ENCODE results near the gene TEX51.

The TEX51 gene

GRCh38 chr2:126877861-126878565 is 20.7 kb upstream of the TEX51 start:
- in situ Hi-C loops (cut with MboI; ENCODE audit: low sequenced_read_pairs) = no loop called here

DNA sequence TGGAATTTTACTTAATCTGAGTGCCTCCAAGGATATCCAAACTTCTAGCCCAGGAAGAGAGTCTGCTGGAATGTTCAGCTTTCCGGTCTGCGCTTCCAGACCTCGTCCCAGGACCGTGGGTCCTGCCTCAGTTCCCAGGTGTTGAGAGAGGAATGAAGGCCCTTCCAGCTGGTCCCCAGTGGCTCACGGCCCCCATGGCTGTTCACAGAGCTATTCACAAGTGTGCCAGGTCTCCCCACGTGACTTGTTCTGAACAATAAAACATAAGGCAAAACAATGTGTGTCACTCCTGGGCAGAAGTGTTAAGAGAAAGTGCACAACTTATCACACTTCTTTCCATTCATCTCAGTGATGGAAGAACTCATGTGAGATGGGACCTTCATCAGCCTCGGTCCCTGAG is 20.1 kb upstream of the TEX51 start:
- in situ Hi-C loops (cut with MboI; ENCODE audit: low sequenced_read_pairs) = no loop called here

DNA sequence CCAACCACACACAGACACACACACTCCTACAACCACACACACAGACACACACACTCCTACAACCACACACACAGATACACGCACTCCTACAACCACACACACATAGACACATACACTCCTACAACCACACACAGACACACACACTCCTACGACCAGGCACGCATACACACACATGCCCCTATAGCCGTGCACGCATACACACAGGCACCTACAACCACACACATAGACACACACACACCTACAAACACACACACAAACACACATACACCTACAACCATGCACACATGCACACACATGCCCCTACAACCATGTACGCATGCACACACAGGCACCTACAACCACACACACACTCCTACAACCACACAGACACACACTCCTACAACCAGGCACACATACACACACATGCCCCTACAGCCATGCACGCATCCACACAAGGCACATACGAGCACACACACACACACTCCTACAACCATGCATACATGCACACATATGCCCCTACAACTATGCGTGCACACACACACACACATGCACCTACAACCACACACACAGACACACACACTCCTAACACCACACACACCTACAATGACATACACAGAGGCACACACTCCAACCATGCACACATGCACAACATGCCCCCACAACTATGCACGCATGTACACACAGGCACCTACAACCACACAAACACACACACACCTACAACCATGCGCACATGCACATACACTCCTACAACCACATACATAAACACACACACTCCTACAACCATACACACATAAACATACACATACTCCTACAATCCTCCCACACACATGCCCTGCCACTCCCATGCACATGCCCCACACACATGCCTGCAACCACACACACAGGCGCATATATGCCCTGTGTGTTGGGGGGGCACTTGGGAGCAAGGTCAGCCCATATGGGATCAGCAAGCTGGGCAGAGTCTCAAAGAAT is 19.1 kb upstream of the TEX51 start:
- in situ Hi-C loops (cut with MboI; ENCODE audit: low sequenced_read_pairs) = no loop called here

DNA sequence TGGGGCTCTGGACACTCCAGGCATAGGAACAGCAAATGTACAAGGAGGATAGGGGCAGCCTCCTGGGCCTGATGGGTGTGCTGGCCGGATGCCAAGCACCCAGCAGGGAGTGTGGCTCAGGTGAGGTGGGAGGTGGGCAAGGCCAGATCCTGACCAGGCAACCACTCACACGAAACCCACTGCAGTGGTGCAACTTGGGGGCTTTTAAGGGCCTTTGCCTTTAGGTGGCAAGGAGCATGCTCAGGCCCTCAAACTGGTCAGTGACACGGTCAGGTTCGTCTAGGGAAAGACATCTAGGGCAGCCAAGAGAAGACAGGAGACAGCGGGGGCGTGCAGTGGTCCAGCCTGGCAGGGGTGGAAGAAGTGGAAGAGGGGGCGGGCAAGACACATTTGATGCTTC is 18.4 kb upstream of the TEX51 start:
- in situ Hi-C loops (cut with MboI; ENCODE audit: low sequenced_read_pairs) = no loop called here

- in situ Hi-C loops (cut with MboI; ENCODE audit: low sequenced_read_pairs) = no loop called here
These were observed 17.9 kb upstream of the TEX51 start for GRCh38 chr2:126880817-126881216.

GRCh38 chr2:126881591-126881990 is 17.1 kb upstream of the TEX51 start:
- in situ Hi-C loops (cut with MboI; ENCODE audit: low sequenced_read_pairs) = no loop called here

DNA sequence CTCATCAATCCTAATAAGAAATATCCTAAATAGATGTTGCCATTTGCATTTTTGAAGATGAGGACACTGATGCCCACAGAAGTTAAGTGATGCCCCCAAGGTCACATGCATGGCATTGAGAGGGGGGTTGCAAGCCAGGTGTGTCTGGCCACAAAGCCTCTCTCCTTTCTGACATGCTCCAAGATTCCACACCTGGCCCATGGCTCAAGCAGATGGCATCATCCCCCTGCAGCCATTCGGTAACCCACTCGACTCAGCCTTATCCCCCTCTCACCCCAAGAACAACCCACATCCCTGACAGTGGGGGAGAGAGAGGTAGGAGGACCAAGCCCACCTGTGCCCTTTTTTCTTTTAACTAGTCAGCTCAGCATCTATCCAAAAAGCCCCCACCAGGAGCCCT is 16.5 kb upstream of the TEX51 start:
- in situ Hi-C loops (cut with MboI; ENCODE audit: low sequenced_read_pairs) = no loop called here

DNA sequence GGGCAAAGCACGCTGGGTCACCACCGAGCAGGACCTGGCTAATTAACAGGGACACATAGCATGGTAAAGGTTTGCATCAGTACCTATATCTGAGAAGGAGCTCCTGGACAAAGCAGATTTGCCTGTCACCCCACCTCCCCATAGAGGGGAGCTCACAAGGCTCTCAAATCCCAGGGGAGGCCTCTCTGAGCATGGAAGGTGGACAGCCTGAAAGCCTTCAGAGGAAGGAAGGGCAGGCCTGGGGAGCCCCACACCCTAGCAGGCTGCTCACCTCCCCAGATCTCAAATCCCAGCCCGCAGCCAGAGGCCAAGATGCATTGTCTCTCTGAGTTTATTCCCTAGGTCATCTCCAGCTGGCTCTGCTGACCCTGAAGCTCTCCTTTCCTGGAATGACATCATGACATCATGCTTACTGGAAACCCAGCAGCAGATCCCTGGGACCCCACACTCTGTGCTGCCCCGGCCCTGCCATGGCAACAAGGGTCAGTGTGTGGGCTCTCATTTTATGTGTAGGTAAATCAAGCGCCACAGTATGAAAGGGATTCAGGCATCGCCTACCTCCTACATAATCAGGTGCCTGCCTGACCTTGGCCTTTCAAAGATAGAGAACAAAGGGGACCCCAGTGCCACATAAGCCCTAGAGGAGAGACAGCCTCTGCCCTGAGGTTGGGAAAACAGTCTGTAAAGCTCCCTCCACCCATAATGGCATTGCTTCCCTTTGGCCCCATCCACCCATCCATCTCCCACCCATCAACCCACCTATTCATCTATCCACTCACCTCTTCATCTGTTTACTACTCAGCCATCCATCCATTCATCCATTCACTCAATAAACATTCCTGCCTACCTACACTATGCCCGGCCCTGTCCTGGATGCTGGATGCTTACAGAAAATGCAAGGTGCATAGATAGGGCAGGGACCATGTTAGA is 15.7 kb upstream of the TEX51 start:
- in situ Hi-C loops (cut with MboI; ENCODE audit: low sequenced_read_pairs) = no loop called here

DNA sequence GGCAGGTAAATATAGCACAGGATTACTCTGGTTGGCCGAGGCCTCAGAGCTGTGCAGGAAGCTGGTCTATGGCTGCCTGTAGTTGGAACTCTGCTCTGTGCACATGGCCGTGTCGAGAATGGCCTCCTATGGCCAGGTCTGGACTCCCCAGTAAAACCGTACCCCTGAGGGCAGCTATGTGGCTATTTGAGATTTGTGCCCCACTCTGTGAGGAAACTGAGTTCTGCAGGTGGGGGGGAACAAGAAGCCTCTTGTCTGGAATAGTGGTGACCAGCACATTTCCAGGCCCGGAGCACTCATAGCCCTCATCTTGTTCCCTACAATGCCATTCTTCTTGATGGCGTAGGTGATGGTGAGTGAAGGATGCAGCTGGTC is 15.0 kb upstream of the TEX51 start:
- in situ Hi-C loops (cut with MboI; ENCODE audit: low sequenced_read_pairs) = no loop called here

DNA sequence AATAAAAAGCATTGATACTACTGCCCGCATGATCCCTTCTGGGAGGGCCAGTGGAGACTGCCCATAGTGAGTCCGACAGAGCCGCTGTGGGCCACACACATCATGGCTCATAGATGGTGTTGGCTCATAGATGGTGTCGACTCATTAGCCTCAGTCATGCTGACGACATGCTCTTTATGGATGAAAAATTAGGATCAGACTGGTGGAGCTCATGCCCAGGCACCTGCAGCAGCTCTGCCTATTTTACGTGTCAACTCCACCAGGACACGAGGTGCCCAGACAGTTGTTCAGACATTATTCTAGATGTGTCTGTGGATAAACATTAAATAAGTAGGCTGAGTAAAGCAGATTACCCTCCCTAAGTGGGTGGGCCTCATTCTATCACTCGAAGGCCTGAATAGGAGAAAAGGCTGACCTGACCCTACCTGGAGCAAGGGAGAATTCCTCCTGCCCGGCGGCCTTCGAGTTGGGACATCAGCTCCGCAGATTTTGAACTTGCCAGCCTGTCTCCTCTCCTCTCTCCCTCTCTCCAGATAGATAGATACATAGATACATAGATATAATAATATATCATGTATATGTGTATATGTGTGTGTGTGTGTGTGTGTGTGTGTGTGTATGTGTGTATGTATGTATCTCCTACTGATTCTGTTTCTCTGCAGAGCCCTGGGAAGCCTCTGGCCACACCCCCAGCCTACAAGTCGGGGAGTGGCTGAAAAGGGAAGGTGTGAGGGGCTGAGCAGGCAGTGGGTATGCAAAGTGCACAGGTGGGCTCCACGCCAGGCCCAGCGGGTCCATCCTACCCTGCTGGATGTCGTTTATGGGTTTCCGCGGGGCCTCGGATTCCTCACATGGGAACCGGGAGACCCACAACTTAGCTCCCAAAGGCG is 13.6 kb upstream of the TEX51 start:
- in situ Hi-C loops (cut with MboI; ENCODE audit: low sequenced_read_pairs) = no loop called here

GRCh38 chr2:126885751-126886210 is 12.9 kb upstream of the TEX51 start:
- in situ Hi-C loops (cut with MboI; ENCODE audit: low sequenced_read_pairs) = no loop called here

GRCh38 chr2:126886211-126886915 is 12.3 kb upstream of the TEX51 start:
- in situ Hi-C loops (cut with MboI; ENCODE audit: low sequenced_read_pairs) = no loop called here

DNA sequence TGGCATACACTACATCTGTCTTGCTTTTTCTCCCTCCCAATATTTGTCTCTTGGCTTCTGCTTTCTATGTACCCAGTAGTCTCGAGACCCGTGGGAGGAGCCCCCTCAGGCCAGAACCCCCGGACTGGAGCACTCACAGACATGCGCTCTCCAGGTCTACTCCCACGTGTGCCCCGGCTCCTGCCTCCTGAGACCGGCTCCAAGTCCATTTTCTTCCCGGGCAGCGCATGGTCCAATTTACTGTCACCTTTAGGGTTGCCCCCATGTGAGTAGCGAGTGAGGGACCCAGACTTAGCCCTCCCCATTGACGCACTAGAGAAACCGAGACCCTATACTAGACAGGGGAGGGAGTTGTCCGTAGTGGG is 11.8 kb upstream of the TEX51 start:
- in situ Hi-C loops (cut with MboI; ENCODE audit: low sequenced_read_pairs) = no loop called here

DNA sequence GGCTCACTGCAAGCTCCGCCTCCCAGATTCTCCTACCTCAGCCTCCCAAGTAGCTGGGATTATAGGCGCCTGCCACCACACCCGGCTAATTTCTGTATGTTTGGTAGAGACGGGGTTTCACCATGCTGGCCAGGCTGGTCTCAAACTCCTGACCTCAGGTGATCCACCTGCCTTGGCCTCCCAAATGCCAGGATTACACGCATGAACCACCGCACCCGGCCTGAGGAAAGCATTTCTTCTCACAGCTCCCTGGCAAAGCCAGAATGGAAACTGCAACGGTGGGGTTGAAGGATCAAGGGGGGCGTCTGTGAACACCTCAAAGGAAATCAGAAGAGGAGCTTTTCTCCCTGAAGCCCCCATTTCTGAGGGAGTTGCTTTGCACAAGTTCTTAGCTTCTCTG is 11.2 kb upstream of the TEX51 start:
- in situ Hi-C loops (cut with MboI; ENCODE audit: low sequenced_read_pairs) = no loop called here

DNA sequence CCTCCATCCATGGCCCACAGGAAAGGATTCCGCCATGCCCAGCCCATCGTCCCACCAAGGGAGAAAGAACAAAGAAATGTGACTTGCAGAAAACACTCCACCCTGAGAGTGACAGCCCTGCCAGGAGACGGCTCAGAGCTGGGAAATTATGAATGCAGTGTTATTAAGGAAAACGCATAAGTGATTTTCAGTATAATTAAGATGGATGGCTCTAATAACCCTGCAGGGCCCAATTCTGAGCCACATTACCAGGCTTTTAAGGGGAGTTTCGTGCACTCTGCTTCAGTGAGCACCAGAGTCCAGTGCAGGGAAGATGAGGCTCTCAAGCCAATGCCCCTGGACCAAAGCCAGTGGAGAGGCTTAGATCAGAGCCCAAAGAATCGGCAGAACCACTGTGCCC is 10.6 kb upstream of the TEX51 start:
- in situ Hi-C loops (cut with MboI; ENCODE audit: low sequenced_read_pairs) = no loop called here

DNA sequence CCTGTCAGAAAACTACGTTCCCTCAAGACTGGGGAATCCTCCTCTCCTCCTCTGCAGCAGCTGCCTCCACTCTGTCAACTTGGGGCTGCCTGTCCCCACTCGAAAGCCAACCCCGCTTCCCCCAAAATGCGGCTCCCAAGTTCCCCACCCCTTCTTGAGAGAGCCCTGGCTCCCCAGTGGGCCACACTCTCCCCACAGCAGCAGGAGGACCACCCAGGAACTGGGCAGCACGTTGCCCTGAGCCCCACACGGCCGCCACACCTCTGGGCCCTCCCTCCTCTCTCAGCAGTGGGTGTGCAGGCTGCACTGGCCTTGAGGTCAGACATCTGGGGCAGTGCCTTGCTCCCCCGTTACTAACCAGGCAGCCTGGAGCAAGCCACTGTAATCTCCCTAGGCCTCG is 9.6 kb upstream of the TEX51 start:
- in situ Hi-C loops (cut with MboI; ENCODE audit: low sequenced_read_pairs) = no loop called here

DNA sequence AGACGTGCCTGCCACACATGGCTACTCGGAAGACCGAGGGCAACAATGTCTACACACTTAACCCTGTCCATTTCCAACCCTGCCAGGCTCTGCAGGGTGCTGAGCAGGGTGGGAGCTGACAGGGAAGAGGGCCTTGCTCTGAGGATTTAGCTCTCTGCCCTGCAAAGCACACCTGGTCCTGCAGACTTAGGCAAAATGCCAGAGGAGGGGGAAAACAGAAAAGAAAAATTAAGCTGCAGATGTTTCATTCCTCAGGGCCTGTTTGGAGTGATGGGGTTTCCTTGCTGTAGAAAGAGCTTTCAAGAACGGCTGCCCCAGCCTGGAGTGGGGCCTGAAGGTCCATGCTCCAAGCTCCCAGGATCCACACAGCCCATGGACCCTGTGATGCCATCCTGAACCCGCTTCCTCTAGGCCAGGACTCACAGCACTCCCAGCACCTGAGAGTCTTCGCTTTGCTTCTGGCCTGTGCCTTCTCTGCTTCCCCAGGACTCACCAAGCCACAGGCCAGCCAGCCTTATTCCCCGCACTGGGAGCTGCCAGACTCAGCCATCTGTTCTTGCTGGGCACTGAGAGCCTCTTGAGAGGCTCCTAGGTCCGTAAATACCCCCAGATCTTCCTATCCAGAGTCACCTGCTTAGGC is 9.1 kb upstream of the TEX51 start:
- in situ Hi-C loops (cut with MboI; ENCODE audit: low sequenced_read_pairs) = no loop called here

GRCh38 chr2:126890136-126890510 is 8.6 kb upstream of the TEX51 start:
- in situ Hi-C loops (cut with MboI; ENCODE audit: low sequenced_read_pairs) = no loop called here
